Measurements from ENCODE around the gene PLD2.

GRCh38 chr17:4811471-4811870 is 4.5 kb downstream of the PLD2 start:
- TF ChIP-seq CTCF (IDR thresholded peaks at IDR 0.05) (no peak), EZH2 (IDR thresholded peaks at IDR 0.05; ENCODE audit: borderline replicate concordance, insufficient read depth, low read depth, low read length, poor library complexity, severe bottlenecking) (no peak)

Data from B cell (primary cell).